ENCODE data around the gene ATP2B2. TPM values are rescaled to one million over a fixed set of nuclear protein-coding genes. Genes with fewer than 3 reads are reported as not detected.

ATP2B2 gene
- total RNA-seq, 2 donors from 2014 or later: 0.07 to 0.11 TPM

DNA sequence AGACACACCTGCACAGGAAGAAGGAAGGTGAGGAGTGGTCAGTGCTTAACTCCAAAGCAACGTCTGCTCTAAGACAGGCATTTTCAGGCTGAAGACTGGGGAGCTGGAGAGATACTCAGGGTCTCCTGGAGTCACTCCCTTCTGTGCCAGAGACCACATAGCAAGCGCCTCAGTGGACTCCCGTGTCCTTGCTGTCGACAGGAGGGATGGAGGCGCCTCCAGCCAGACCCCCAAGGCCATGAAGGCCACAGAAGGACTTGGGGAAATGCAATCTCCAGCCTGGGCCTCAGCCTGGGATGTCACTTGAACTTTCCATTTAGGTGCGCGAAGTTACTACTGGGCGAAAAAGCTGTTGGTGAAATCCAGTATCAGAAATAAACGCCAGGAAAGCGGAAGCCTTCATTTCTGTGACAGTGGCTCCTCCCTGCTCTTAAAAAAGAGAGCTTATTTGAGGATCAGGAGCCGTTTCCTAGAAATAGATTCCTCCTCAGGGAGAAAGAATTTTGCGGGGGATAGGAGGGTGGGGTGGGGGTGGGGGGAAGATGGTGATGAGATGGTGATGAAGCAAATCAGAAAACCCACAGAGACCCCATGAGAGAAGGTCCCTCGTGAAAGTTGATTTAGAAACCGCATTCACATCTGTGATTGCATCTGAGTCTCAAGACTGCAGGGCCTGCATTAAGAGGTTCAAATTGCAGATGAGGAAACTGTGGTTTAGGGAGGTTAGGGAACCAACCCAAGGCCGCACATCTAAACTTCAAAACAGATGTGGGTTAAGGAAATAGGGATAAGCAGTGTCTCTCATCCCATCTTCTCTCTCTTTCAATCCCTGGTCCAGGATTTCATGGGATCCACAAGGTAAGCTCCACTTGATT is 78.8 kb downstream of the ATP2B2 start:
- H3K9me3 ChIP-seq: no peaks in the 10 kb centered on the region
- no peak overlapping the region for H3K4me3 ChIP-seq
- no peak overlapping the region for H3K9ac ChIP-seq (ENCODE audit: low read depth in 2 of 2, low read length in 2 of 2)
- intact Hi-C loops (cut with DNase I): no loop called here
- no peaks in the 10 kb centered on the region for H3K4me1 ChIP-seq
- H3K27ac ChIP-seq: no peak overlapping the region
- TF ChIP-seq, protein P1, sequence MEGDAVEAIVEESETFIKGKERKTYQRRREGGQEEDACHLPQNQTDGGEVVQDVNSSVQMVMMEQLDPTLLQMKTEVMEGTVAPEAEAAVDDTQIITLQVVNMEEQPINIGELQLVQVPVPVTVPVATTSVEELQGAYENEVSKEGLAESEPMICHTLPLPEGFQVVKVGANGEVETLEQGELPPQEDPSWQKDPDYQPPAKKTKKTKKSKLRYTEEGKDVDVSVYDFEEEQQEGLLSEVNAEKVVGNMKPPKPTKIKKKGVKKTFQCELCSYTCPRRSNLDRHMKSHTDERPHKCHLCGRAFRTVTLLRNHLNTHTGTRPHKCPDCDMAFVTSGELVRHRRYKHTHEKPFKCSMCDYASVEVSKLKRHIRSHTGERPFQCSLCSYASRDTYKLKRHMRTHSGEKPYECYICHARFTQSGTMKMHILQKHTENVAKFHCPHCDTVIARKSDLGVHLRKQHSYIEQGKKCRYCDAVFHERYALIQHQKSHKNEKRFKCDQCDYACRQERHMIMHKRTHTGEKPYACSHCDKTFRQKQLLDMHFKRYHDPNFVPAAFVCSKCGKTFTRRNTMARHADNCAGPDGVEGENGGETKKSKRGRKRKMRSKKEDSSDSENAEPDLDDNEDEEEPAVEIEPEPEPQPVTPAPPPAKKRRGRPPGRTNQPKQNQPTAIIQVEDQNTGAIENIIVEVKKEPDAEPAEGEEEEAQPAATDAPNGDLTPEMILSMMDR (IDR thresholded peaks at IDR 0.05): no peak
- no peaks in the 10 kb centered on the region for H3K27me3 ChIP-seq
- DNase-seq: no peak
- H3K36me3 ChIP-seq: no peaks in the 10 kb centered on the region

DNA sequence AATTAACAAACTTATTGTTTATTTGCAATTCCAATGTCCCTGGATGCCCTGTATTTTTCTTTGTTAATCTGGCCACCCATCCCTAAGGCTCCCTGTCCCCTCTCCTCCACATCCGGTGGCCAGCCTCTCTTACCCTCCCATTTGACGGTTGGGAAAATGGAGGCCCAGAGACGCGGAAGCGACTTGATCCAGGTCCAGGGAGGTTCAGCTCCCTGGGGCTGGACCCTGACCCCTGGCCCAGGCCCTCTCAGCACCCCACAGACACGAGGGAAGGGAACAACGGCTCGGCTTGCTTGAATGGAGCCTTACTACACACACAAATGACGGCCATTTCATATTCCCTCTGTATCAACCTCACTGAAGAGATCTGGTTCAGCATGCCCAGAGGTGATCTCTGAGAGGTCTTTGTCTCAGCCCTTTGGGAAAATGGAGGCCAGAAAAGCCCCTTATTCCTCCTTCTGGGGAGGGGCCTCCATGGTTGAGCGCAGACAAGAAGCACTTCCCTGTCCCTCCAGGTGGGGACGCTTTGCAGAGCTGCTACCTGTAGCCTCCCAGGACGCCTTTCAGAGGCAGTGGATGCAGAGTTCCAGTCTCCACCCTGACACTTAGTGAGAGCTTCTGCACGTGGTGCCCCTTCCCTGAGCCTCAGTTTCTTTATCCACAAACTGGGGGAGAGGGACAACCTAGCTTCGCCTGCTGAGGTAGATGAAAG is 82.1 kb downstream of the ATP2B2 start:
- Histone ChIP-seq H3K4me1 (no peaks in the 10 kb centered on the region), H3K27me3 (no peaks in the 10 kb centered on the region), H3K9ac (ENCODE audit: low read depth in 2 of 2, low read length in 2 of 2) (no peak overlapping the region), H3K36me3 (no peaks in the 10 kb centered on the region), H3K27ac (no peak overlapping the region), H3K4me3 (no peak overlapping the region), H3K9me3 (no peaks in the 10 kb centered on the region)
- intact Hi-C loops (cut with DNase I): no loop called here
- TF ChIP-seq, protein P1 (IDR thresholded peaks at IDR 0.05): no peak
- no peak for DNase-seq

DNA sequence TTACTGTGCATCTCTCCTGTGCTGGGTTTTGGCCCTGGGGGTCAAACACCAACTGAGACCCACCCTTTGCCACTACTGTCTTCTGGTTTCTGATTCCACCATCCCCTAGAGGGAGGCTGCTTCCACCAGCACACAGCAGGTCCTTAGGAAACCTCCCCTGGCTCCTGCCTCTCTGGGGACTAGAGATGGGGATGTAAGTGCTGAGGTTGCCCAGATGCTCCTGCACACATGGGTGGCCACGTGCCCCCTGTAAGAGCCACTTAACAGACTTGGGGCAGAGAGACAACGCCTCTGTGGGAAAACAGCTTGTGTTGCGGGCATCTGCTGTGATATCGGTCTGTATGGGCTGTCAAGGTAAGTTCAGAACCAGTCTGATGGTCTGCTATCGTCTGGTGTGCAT is 83.4 kb downstream of the ATP2B2 start:
- no peak for DNase-seq
- H3K27me3 ChIP-seq: no peaks in the 10 kb centered on the region
- H3K9ac ChIP-seq (ENCODE audit: low read depth in 2 of 2, low read length in 2 of 2): no peak overlapping the region
- H3K4me1 ChIP-seq: no peaks in the 10 kb centered on the region
- H3K36me3 ChIP-seq: no peaks in the 10 kb centered on the region
- no peak overlapping the region for H3K4me3 ChIP-seq
- H3K27ac ChIP-seq: no peak overlapping the region
- TF ChIP-seq, protein P1 (IDR thresholded peaks at IDR 0.05): no peak
- no peaks in the 10 kb centered on the region for H3K9me3 ChIP-seq
- intact Hi-C loops (cut with DNase I): no loop called here

DNA sequence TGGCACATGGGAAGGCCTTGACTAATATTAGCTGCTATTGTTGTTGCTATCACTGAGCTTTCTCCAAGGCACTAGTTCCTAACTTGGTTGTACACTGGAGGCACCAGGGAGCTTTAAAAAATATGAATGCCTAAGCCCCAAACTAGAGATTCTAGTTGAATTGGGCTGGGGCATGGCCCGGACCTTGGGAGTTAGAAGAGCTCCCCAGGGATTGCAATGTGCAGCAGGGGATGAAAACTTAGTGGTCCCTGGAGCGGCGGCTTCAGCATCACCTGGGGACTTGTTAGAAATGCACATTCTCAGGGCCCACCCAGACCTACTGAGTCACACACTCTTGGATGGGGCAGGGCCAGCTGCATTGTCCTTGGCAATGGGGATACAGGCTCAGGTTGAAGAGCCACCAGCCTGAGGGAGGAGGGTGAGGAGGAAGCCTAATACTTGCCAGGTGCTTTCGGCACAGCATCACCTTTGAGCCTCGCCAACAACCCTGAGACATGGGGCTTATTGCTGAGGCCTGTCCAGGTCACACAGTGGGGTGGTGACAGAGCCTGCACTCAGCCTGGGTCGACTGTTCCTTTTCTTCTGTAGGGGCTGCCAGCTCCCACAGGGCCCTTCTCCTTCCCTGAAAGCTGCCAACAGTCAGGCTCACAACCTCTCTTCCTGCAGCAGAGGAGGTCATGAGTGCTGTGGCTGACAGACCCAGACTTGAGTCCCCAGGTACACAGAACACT is 84.5 kb downstream of the ATP2B2 start:
- Histone ChIP-seq H3K4me1 (no peaks in the 10 kb centered on the region), H3K36me3 (no peaks in the 10 kb centered on the region), H3K27ac (no peak overlapping the region), H3K27me3 (no peaks in the 10 kb centered on the region), H3K9me3 (no peaks in the 10 kb centered on the region), H3K9ac (ENCODE audit: low read depth in 2 of 2, low read length in 2 of 2) (no peak overlapping the region), H3K4me3 (no peak overlapping the region)
- intact Hi-C loops (cut with DNase I): no loop called here
- TF ChIP-seq, protein P1 (IDR thresholded peaks at IDR 0.05): no peak
- DNase-seq: no peak

DNA sequence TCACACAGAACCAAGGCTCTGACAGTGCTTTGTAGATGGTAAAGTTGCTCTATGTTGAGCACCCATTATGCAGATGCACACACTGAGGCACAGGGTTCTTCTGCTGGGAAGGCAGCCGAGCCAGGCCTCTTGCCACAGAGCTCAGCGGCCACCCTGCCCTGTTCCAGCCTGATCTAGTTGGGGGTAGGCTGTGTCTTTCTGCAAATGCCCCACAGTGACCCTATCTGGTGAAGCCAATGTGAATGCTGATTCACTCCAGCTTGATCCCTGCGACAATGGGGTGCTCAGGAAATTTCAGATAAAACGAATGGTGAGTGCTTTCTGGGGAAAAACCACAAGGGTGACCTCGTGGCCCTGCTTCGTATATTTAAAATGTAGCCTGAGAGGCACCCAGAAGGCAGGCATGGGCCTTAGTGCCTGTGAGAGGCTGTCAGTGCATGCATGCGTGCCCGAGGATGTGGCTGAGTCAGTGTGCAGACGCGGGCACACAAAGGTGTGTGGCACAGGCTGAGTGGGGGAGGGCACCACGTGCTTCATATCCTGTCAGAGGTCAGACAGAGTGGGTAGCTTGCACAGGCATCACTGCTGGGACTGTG is 85.7 kb downstream of the ATP2B2 start:
- Histone ChIP-seq H3K27ac (no peak overlapping the region), H3K36me3 (no peaks in the 10 kb centered on the region), H3K4me3 (no peak overlapping the region), H3K9ac (ENCODE audit: low read depth in 2 of 2, low read length in 2 of 2) (no peak overlapping the region), H3K4me1 (no peaks in the 10 kb centered on the region), H3K9me3 (no peaks in the 10 kb centered on the region), H3K27me3 (no peaks in the 10 kb centered on the region)
- intact Hi-C loops (cut with DNase I): no loop called here
- no peak for DNase-seq
- TF ChIP-seq, protein P1 (IDR thresholded peaks at IDR 0.05): no peak
